ENCODE measurements around the gene STARD8. TPM values are rescaled to one million over a fixed set of nuclear protein-coding genes. Genes with fewer than 3 reads are reported as not detected.

STARD8 gene
- polyA plus RNA-seq, 1 experiment, result 1.3 TPM

DNA sequence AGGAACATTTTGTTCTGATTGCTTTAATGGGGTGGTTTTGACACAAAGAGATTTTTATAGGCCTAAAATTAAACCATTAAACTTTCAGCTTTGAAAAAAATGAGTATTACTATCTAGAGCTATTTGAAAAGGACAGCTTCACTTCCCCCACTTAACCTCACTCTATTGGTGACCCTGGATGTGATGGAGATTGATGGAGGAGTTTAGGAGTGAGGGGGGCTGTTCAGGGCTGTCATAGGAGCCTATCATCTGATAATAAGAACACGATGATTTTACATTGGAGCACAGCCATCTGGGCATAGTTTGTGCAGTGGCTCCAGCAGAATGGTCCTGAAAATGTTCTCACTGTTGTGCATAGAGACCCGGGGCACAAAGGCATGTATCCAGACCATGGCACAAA, 110.3 kb downstream of the STARD8 start:
- Histone ChIP-seq H3K4me3 (ENCODE audit: low read depth, low read length) (no peak overlapping the region), H3K27me3 (ENCODE audit: control insufficient read depth, insufficient read depth, low read length) (peaks cover 3% of the 10 kb centered on the region), H3K9me3 (ENCODE audit: control insufficient read depth, insufficient read depth, low read length) (no peaks in the 10 kb centered on the region), H3K27ac (ENCODE audit: low read depth, low read length) (no peak overlapping the region)
- CTCF ChIA-PET, result no interaction called here
- POLR2A ChIA-PET, result interaction anchor here (0.6 kb wide), 1 partner anchor 576 kb away, joined by 4 read pairs; no protein-coding TSS in a partner anchor
- no peak for DNase-seq (ENCODE audit: low read depth, low spot score)
- TF ChIP-seq, protein P1, sequence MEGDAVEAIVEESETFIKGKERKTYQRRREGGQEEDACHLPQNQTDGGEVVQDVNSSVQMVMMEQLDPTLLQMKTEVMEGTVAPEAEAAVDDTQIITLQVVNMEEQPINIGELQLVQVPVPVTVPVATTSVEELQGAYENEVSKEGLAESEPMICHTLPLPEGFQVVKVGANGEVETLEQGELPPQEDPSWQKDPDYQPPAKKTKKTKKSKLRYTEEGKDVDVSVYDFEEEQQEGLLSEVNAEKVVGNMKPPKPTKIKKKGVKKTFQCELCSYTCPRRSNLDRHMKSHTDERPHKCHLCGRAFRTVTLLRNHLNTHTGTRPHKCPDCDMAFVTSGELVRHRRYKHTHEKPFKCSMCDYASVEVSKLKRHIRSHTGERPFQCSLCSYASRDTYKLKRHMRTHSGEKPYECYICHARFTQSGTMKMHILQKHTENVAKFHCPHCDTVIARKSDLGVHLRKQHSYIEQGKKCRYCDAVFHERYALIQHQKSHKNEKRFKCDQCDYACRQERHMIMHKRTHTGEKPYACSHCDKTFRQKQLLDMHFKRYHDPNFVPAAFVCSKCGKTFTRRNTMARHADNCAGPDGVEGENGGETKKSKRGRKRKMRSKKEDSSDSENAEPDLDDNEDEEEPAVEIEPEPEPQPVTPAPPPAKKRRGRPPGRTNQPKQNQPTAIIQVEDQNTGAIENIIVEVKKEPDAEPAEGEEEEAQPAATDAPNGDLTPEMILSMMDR (IDR thresholded peaks at IDR 0.05; ENCODE audit: low read depth, low read length), result no peak

DNA sequence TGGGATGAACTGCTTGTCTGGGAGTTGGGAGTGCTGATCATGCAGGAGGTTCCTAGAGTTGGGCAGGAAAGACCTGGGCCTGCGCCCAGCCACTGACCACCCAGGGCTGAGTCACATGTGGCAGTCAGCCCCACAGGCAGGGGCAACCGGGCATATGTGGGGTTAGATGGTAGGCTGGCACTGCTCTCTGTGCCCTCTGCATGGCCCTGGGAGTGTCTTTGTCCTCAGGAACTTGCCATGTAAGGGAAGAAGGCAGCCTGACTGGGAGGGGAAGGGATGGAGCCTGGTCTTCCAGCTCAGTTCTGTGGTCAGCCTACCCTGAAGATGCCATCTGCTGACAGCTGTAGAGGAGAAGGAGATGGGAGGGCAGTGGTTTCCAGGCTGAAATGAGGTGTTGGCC, 111.2 kb downstream of the STARD8 start:
- no peak for DNase-seq (ENCODE audit: low read depth, low spot score)
- Histone ChIP-seq H3K9me3 (ENCODE audit: control insufficient read depth, insufficient read depth, low read length) (no peaks in the 10 kb centered on the region), H3K27me3 (ENCODE audit: control insufficient read depth, insufficient read depth, low read length) (peaks cover 3% of the 10 kb centered on the region), H3K27ac (ENCODE audit: low read depth, low read length) (no peak overlapping the region), H3K4me3 (ENCODE audit: low read depth, low read length) (no peak overlapping the region)
- TF ChIP-seq, protein P1 (IDR thresholded peaks at IDR 0.05; ENCODE audit: low read depth, low read length), result no peak
- POLR2A ChIA-PET, result no interaction called here
- CTCF ChIA-PET, result no interaction called here

DNA sequence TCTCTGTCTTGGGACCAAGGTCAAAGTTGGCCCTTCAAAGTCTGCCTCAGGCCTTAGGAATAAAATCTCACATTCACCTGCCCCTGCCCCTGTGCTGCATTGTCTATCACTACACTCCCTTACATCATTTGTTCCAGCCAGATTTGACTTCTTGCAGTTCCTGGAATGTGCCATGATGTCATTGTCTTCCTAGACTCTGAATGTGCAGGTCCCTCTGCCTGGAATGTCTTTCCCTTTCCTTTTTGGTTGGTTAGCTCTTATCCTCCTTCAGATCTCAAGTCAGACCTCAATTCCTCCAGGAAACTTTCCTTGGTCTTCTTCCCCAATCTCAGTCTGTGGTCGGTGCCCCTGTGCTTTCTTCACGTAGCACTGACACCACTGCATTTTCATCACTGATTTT, 113.6 kb downstream of the STARD8 start:
- TF ChIP-seq, protein P1 (IDR thresholded peaks at IDR 0.05; ENCODE audit: low read depth, low read length), result no peak
- no peak for DNase-seq (ENCODE audit: low read depth, low spot score)
- Histone ChIP-seq H3K27me3 (ENCODE audit: control insufficient read depth, insufficient read depth, low read length) (no peaks in the 10 kb centered on the region), H3K27ac (ENCODE audit: low read depth, low read length) (no peak overlapping the region), H3K4me3 (ENCODE audit: low read depth, low read length) (no peak overlapping the region), H3K9me3 (ENCODE audit: control insufficient read depth, insufficient read depth, low read length) (no peaks in the 10 kb centered on the region)
- ChIA-PET POLR2A (no interaction called here), CTCF (no interaction called here)

DNA sequence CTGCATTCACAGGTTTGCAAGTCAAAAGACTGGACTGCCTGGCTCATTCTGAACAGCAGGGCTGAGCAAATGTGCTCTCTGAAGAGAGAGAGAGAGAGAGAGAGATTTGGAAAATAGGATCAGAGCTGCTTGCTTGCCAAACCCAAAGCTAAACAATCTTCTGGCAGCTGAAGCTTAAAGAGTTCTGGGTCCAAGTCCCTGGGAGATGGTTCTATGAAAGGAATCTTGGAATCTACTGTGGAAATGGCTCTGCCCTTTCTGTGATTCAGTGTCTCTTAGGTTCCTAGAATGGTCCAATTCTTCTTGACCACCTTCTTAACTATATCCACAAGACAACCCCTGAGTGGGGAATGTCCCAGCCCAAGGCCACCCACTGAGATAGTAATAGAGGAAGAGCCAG, 115.3 kb downstream of the STARD8 start:
- ChIA-PET POLR2A (no interaction called here), CTCF (no interaction called here)
- TF ChIP-seq, protein P1 (IDR thresholded peaks at IDR 0.05; ENCODE audit: low read depth, low read length), result no peak
- no peaks in the 10 kb centered on the region for H3K27me3 ChIP-seq (ENCODE audit: control insufficient read depth, insufficient read depth, low read length)
- H3K27ac ChIP-seq (ENCODE audit: low read depth, low read length), result no peak overlapping the region
- H3K4me3 ChIP-seq (ENCODE audit: low read depth, low read length), result no peak overlapping the region
- no peaks in the 10 kb centered on the region for H3K9me3 ChIP-seq (ENCODE audit: control insufficient read depth, insufficient read depth, low read length)
- no peak for DNase-seq (ENCODE audit: low read depth, low spot score)

DNA sequence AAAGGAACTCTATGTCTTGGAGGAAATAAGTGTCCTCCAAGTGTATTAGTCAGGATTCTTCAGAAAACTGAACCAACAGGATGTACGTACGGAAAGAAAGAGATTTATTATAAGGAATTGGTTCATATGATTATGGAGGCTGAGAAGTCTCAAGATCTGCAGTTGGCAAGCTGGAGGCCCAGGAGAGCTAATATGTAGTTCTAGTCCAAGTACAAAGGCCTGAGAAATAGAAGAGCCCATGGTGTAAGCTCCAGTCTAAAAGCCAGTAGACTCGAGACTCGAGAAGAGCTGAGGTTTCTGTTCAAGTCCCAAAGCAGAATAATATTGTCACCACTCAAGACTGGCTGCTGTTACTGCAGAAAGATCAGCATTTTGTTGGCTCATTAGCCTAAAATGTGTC, 116.0 kb downstream of the STARD8 start:
- no peak for DNase-seq (ENCODE audit: low read depth, low spot score)
- Histone ChIP-seq H3K27me3 (ENCODE audit: control insufficient read depth, insufficient read depth, low read length) (no peaks in the 10 kb centered on the region), H3K4me3 (ENCODE audit: low read depth, low read length) (no peak overlapping the region), H3K27ac (ENCODE audit: low read depth, low read length) (no peak overlapping the region), H3K9me3 (ENCODE audit: control insufficient read depth, insufficient read depth, low read length) (no peaks in the 10 kb centered on the region)
- CTCF ChIA-PET, result no interaction called here
- POLR2A ChIA-PET, result no interaction called here
- TF ChIP-seq, protein P1 (IDR thresholded peaks at IDR 0.05; ENCODE audit: low read depth, low read length), result no peak

Small RNA genes within 50 kb of the gene (small RNA-seq; reads per million reads assigned to genes)
- not detected for gene COX6CP12 (ENCODE audit: insufficient read length, low read depth)

Other genes starting within 250 kb of the STARD8 start
- gene OPHN1, start 214.2 kb upstream of the STARD8 start, polyA plus RNA-seq (2011; rRNA removed), result 5.0 and 6.7 TPM in 2 replicates
- gene YIPF6, start 148.6 kb upstream of the STARD8 start, polyA plus RNA-seq (2011; rRNA removed), result 28.6 and 38.5 TPM in 2 replicates
- gene EFNB1, start 181.4 kb downstream of the STARD8 start, polyA plus RNA-seq (2011; rRNA removed), result 19.1 and 22.8 TPM in 2 replicates